Small intestine (tissue), 7 donors: ENCODE measurements around the gene MAST3. TPM values are rescaled to one million over a fixed set of nuclear protein-coding genes. Genes with fewer than 3 reads are reported as not detected.
A peak's percentile ranks its signal among the peaks of the same experiment; 100 is the strongest.

ENCODE experiments used
- DNase-seq, 2 donors: peaks; one replicate each; pipeline versions ENCODE4 v3.0.0 to v3.0.0-alpha.2; 2013
- FAIRE-seq: peaks from 2 replicates; lab custom pipeline; 2012; peaks lifted over from hg19 to GRCh38; lab: Jason Lieb, UNC
- H3K27ac ChIP-seq, 3 donors: one replicate each; pipeline ENCODE4 v1.5.1; 2013; ENCODE audit warnings: low read length in 2 of 3, mild to moderate bottlenecking in 2 of 3, control low read depth in 1 of 3, inconsistent platforms in 1 of 3, low read depth in 1 of 3, moderate library complexity in 1 of 3
- H3K27me3 ChIP-seq, 3 donors: one replicate each; pipeline ENCODE4 v1.6.1; 2013; ENCODE audit warnings: low read length in 3 of 3, inconsistent platforms in 1 of 3; ENCODE audit not compliant: control insufficient read depth in 3 of 3, insufficient read depth in 3 of 3
- H3K36me3 ChIP-seq, 3 donors: one replicate each; pipeline ENCODE4 v1.6.1; 2013; ENCODE audit warnings: low read length in 3 of 3, inconsistent platforms in 1 of 3, low read depth in 1 of 3, mild to moderate bottlenecking in 1 of 3, moderate library complexity in 1 of 3; ENCODE audit not compliant: control insufficient read depth in 3 of 3, insufficient read depth in 2 of 3
- H3K4me1 ChIP-seq, 3 donors: one replicate each; pipeline ENCODE4 v1.6.1; 2013; ENCODE audit warnings: low read length in 2 of 3, inconsistent platforms in 1 of 3, low read depth in 1 of 3, mild to moderate bottlenecking in 1 of 3, moderate library complexity in 1 of 3; ENCODE audit not compliant: control insufficient read depth in 3 of 3, insufficient read depth in 2 of 3
- H3K4me3 ChIP-seq, 3 donors: one replicate each; pipeline ENCODE4 v1.5.1; 2013; ENCODE audit warnings: low read length in 3 of 3, control low read depth in 1 of 3, inconsistent platforms in 1 of 3, low read depth in 1 of 3, mild to moderate bottlenecking in 1 of 3, moderate library complexity in 1 of 3
- H3K9me3 ChIP-seq, 2 donors: one replicate each; pipeline ENCODE4 v1.6.1; 2013; ENCODE audit warnings: low read depth in 1 of 2, low read length in 1 of 2; ENCODE audit not compliant: control insufficient read depth in 2 of 2, insufficient read depth in 1 of 2
- WGBS, 3 donors: extraction: QIAGEN DNeasy Blood & Tissue Kit; methylation state at CpG; one replicate each; pipeline ENCODE4 v1.1.7; 2013; 5-methylcytosine and 5-hydroxymethylcytosine counted together
- polyA plus RNA-seq, 4 donors: library from polyadenylated mRNA; stranded (reverse) in 3 of 4; unstranded in 1 of 4; fragments of 200-250 nt in 3 of 4; fragments of 120-200 nt in 1 of 4; gene quantifications; one replicate each; pipeline versions ENCODE4 v1.2.1 to v1.2.3, GENCODE V29; 2013
- donor health status: healthy with polysubstance abuse.
- donor health status: control.
- donor health status: control.
- donor health status: Bipolar disorder and iron deficiency.
- donor health status: healthy.

MAST3 gene
- polyA plus RNA-seq, 4 donors = 9.3 to 34.6 (median 24.9) TPM

- no peaks in the 10 kb centered on the region for H3K4me1 ChIP-seq
- DNase-seq (no peak), FAIRE-seq (no peak)
- H3K27me3 ChIP-seq = no peaks in the 10 kb centered on the region
- H3K9me3 ChIP-seq = no peaks in the 10 kb centered on the region
- H3K36me3 ChIP-seq = peaks cover 5 to 97% (median 49%) of the 10 kb centered on the region in 3 donors
- no peak overlapping the region for H3K27ac ChIP-seq
- H3K4me3 ChIP-seq = no peak overlapping the region
- WGBS, 3 donors = 67 to 98% (median 73%) methylated on average over 2 of the region's 2 CpGs
Measured at GRCh38 chr19:18126097-18126496, 28.5 kb downstream of the MAST3 start.

- peaks cover 10 to 97% (median 52%) of the 10 kb centered on the region in 3 donors for H3K36me3 ChIP-seq
- FAIRE-seq = no peak
- H3K9me3 ChIP-seq = no peaks in the 10 kb centered on the region
Measured at GRCh38 chr19:18128044-18128443, 30.5 kb downstream of the MAST3 start.

GRCh38 chr19:18128805-18129204 lies 31.2 kb downstream of the MAST3 start:
- H3K27me3 ChIP-seq = no peaks in the 10 kb centered on the region
- H3K4me3 ChIP-seq = no peak overlapping the region
- H3K36me3 ChIP-seq = peaks cover 10 to 96% (median 46%) of the 10 kb centered on the region in 3 donors
- DNase-seq (no peak), FAIRE-seq (no peak)
- H3K9me3 ChIP-seq = no peaks in the 10 kb centered on the region
- 93 to 96% (median 95%) methylated on average over 12 of the region's 12 CpGs for WGBS, 3 donors
- H3K27ac ChIP-seq = no peak overlapping the region
- no peaks in the 10 kb centered on the region for H3K4me1 ChIP-seq

More at GRCh38 chr19:18128044-18128443, 30.5 kb downstream of the MAST3 start:
- 73 to 90% (median 84%) methylated on average over 3 of the region's 3 CpGs for WGBS, 3 donors
- Histone ChIP-seq H3K27me3 (no peaks in the 10 kb centered on the region), H3K4me3 (no peak overlapping the region), H3K27ac (no peak overlapping the region), H3K4me1 (no peaks in the 10 kb centered on the region)
- no peak for DNase-seq

GRCh38 chr19:18130523-18131242 lies 33.1 kb downstream of the MAST3 start:
- H3K4me1 ChIP-seq = peaks cover 0 to 4% (median 1%) of the 10 kb centered on the region in 3 donors
- no peak for FAIRE-seq
- H3K36me3 ChIP-seq = peaks cover 16 to 96% (median 50%) of the 10 kb centered on the region in 3 donors

GRCh38 chr19:18131841-18132596 lies 34.4 kb downstream of the MAST3 start:
- Histone ChIP-seq H3K27me3 (no peaks in the 10 kb centered on the region), H3K27ac (no peak overlapping the region), H3K4me3 (no peak overlapping the region), H3K36me3 (peaks cover 18 to 92% (median 47%) of the 10 kb centered on the region in 3 donors), H3K9me3 (peaks cover 0 to 4% of the 10 kb centered on the region in 2 donors), H3K4me1 (peaks cover 0 to 16% (median 2%) of the 10 kb centered on the region in 3 donors)
- FAIRE-seq (no peak), DNase-seq (no peak)
- WGBS, 3 donors = 85 to 90% (median 90%) methylated on average over 28 to 31 of the region's 31 CpGs

More at GRCh38 chr19:18130523-18131242, 33.1 kb downstream of the MAST3 start:
- no peak for DNase-seq
- no peak overlapping the region for H3K27ac ChIP-seq
- 95 to 97% (median 96%) methylated on average over 21 of the region's 21 CpGs for WGBS, 3 donors
- peaks cover 0 to 3% of the 10 kb centered on the region in 2 donors for H3K9me3 ChIP-seq
- H3K4me3 ChIP-seq = no peak overlapping the region
- H3K27me3 ChIP-seq = no peaks in the 10 kb centered on the region

- FAIRE-seq = no peak
- WGBS, 3 donors = 39 to 79% (median 62%) methylated on average over 18 of the region's 18 CpGs
Measured at GRCh38 chr19:18135712-18136584, 38.4 kb downstream of the MAST3 start.

GRCh38 chr19:18137242-18137641 lies 39.7 kb downstream of the MAST3 start:
- H3K36me3 ChIP-seq = peaks cover 23 to 87% (median 32%) of the 10 kb centered on the region in 3 donors
- 49 to 76% (median 64%) methylated on average over 10 to 11 of the region's 11 CpGs for WGBS, 3 donors

More at GRCh38 chr19:18135712-18136584, 38.4 kb downstream of the MAST3 start:
- peaks cover 0 to 20% (median 2%) of the 10 kb centered on the region in 3 donors for H3K4me1 ChIP-seq
- no peak overlapping the region for H3K4me3 ChIP-seq
- peak overlapping the region; percentile 59 to 88 (median 77) for H3K27ac ChIP-seq
- peaks cover 0 to 4% of the 10 kb centered on the region in 2 donors for H3K9me3 ChIP-seq
- peak; percentile 98 for DNase-seq
- no peaks in the 10 kb centered on the region for H3K27me3 ChIP-seq
- H3K36me3 ChIP-seq = peaks cover 22 to 90% (median 33%) of the 10 kb centered on the region in 3 donors

More at GRCh38 chr19:18137242-18137641, 39.7 kb downstream of the MAST3 start:
- Histone ChIP-seq H3K4me3 (no peak overlapping the region), H3K27ac (no peak overlapping the region), H3K9me3 (peaks cover 0 to 4% of the 10 kb centered on the region in 2 donors), H3K4me1 (peaks cover 0 to 20% (median 2%) of the 10 kb centered on the region in 3 donors), H3K27me3 (no peaks in the 10 kb centered on the region)
- FAIRE-seq = no peak
- DNase-seq = no peak
